Renal pelvis (tissue), 4 donors: Measurements from ENCODE around the gene C1orf232. TPM values are rescaled to one million over a fixed set of nuclear protein-coding genes. Genes with fewer than 3 reads are reported as not detected.

Source experiments
- DNase-seq: peaks from one replicate; pipeline ENCODE4 v3.0.0-alpha.2; 2013
- polyA plus RNA-seq, 3 donors: library from polyadenylated mRNA; unstranded; fragments of 120-200 nt; gene quantifications; one replicate each; pipeline ENCODE4 v1.2.1, GENCODE V29; 2013; ENCODE audit not compliant: insufficient read length in 3 of 3

Gene C1orf232
- polyA plus RNA-seq, 3 donors = 0.19 TPM; not detected in 2

DNA sequence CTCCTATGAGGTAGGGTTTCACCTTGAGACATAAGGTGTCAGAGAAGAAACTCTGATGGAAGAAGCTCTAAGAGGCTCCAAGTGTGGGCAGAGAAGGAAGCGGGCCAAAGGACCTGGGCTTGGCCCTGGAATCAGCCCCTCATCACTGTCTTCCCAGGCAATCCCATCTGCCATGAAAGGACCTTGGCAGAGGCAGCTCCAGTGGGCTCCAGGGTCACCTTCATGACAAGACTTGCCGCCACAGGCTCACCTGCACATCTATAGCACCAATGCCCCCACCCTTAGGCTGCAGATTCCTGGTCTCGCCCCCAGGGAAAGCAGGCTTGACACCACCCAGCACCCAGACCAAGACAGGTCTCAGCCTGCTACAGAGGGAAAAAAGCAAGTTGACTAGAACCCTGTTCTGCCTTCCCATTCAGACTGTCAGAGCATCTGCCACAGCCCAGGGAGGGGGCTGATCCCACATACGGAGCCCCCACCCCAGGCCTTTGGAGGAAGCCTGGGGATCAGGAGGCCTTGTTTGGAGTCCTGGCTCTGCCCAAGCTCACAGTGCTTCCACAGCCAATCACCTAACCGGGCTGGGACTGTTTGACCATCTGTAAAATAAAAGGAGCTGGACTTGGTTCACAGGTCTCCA, 10.4 kb downstream of the C1orf232 start:
- DNase-seq = no peak

DNA sequence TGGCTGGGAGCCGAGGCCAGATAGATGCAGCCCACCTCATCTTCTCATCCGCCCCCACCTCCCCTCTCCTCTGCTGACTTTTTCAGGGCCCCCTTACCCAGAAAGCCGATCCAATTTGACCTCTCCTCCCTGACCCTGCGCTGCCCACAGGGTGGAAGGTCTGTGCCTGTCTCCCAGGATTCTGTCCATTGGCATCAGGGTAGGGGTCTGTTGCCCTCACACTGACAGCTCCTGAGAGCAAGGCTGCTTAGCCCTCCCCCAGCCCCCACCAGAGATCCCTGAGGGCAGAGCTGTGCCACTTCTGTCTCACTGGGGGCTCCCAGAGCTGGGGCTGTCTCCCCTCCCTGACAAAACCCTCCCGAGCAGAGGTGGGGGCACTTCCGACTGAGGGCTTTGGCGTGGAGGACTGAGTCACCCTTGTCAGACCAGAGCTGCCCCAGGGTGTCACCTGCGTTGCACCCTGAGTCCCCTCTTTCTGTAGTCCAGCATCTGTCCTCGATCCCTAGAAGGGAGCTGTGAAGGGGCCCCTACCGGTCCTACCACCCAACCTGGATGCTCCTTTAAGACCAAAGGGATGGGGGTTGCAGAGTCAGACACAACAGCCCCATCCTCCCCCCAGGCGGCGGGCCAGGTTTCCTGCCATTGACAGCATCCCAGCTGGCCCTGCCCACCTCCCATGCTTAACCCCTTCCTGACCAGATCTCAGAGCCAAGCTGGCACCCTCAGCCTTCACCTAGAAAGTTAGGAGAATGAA, 12.3 kb downstream of the C1orf232 start:
- DNase-seq = no peak

DNA sequence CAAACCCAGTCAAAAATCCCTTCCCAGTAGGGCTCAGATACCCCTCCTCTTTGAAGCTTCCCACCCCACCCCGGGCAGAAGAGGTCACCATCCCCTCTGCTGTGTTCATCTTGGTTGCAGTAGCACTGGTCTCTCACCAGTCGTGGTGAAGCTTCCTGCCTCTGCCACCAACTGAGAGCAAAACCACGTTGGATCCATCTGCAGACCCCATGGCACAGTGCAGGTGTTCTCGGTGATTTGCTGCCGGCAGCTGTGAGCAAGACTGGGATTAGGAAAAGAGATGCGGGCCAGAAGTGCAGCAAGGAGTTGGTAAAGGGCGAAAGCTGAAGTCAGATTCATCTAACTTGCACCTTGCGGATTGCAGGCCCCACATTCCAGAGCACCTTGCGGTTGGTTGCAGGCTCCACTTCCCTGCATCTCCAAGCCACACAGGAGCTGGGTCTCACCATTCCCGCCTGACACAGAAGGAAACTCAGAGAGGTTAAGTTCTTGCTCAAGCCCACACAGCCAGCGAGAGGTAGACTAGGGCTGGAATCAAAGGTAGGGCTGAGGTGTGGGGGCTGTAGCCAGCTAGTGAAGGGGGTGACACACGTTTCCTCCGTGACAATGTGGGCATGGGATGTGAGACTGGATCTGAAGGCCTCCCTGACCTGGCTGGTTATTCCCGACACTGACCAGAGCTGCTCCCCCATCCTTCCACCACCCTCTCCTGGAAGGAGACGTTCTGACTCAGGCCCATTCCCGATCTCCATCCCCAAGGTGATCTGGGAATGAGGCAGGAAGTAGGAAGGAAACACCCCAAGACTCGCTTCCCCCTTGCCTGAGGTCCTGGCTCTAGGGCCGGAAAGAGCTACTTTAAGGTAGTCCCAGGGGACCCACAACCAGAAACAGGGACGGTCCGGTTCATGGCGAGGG, 13.1 kb downstream of the C1orf232 start:
- no peak for DNase-seq

DNA sequence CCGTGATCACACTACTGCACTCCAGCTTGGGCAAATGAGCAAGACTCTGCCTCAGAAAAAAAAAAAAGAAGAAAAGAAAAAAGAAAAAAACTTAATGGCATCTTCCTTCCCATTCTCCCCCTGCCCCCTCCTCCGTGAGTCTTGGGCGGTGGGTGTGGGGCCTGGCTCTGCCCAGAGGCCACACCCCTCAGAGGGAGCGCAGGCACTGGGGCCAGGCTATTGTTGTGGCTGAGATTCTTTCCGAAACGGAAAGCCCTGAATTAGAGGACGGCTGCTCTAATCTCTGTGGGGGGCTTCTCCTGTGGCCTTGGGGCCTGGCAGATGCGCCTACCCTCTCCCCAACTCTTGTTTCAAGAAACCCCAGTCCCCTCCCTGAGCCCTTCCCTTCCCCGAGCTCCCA, 14.0 kb downstream of the C1orf232 start:
- DNase-seq = no peak

DNA sequence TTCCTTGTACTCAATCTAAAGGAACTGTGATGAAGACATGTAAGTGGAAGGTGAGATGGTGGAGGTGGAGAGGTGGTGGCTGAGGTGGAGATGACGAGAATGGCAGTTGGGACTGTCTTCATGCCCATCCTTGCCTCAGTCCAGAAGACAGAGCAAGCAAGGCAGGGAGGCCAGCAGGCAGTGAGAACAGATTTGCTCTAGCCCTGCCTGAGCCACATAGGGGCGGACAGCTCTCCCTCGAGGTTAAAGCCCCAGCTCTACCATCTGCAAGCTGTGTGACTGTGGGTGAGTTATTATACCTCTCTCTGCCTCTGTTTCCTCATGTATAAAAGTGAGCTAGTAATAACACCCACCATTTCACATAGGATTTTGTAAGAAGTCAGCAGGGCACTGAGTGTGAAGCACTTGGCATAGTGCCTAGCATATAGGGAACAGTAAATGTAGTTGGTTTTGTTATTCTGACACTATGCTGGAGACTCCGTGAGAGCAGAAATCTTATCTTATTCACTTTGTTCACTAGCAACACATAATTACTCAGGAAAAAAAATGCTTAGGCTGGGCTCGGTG, 14.7 kb downstream of the C1orf232 start:
- no peak for DNase-seq

DNA sequence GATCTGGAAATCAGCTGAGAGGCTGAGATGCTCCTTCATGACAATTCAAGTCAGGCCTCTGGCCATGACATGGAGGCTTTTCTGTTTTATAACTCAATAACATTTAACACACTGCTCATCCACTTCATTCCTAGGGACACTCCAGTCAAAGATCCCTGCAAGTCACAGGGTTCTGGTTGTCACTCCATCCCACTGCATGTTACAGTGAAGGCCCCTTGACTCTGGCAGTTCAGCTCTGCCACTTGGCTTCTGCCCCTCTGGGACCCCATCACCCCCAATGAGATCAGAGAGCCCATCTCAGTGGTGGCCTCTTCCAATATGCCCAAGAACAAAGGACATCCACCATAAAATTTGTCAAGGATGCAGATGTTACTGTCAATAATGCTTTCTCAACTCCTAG, 19.9 kb downstream of the C1orf232 start:
- DNase-seq = no peak

DNA sequence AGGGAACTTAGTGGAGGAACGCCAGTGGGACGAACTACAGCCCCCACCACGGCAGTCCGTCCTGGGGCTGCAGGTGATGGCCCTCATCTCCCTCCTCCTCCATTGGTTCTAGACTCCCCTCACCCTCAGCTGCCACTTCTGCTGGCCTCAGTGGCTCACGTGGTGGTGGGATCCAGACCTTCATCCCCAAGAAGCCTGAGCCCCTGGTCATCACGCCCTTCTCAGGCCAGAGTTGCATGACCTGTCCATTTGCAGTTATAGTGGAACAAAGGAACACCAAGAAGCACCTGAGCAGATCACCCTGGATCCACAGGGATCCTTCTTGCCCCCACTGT, 22.8 kb downstream of the C1orf232 start:
- DNase-seq = no peak

DNA sequence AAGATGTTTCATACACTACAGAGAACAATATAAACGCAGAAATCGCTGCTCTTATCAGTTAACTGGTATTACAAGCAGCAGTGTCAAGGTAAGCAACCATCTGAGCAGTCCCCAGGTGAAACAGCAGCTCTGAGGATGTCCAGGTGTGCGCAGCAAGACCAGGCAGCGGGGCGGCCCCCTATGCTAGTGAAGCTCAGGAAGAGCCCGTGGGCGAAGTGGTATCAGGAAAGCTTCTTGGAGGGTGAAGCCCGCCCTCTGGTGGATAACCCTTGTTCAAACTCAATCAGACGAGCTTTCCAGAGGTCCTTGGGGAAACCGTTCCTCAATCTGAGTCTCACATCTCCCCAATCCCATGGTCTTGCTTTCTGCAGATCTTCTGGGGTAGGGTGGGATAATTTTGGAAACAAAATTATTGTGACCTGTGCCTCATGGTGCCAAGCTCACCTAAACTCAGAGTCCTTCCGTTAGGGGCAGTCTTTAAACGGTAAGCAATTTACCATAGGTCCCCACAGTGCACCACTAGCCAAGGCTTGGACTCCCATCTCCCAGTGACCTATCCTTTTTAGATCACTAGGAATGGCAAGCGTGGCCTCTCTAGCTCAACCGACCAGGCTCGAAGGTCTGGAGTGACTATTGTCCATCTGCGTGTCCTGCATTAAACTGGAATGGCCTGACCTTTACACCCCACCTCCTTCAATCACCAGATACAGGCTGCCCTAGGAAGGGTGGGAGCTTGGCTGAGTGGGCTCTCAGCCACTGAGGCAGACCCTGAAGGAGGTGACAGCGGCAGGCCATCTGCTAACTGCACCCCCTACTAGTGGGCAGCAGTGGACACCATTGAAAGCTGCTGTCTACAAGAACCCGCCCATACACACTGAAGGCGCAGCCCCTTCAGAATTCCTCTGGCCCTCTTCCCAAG, 23.5 kb downstream of the C1orf232 start:
- peak; percentile 78 for DNase-seq

DNA sequence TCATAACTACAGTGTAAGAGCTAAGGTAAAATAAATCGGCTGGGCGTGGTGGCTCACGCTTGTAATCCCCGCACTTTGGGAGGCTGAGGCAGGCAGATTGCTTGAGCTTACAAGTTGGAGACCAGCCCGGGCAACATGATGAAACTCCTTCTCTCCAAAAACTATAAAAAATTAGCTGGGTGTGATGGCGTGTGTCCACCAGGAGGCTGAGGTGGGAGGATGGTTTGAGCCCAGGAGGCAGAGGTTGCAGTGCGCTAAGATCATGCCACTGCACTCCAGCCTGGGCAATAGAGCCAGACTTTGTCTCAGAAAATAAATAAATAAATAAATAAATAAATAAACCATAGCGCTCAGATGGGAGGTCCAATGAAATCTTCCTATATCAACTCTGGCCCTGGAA, 26.6 kb downstream of the C1orf232 start:
- no peak for DNase-seq

DNA sequence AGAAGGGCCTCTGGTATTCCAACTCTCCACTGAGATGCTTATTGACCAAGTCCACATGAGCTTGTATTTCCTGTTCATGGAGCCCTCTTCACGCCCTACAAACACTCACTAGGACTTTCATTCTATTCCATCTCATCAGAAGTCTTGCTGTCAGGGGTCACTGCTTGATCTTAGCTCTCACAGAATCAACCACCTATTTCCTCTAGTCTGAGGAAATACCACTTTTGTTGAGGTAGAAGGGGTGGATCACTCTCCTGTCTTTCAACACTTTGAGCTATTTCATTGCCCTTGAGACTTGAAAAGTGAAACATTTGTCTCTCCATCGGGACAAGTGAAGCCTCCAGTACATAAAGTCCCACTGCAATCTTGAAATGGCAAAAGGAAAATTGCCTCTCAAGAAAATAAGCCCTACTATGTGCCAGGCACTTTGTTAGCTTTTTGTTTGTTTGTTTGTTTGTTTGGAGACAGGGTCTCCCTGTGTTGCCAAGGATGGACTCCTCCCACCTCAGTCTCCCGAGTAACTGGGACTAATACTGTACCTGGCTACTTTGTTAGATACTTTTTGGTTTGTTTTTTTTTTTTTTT, 29.7 kb downstream of the C1orf232 start:
- DNase-seq = no peak

DNA sequence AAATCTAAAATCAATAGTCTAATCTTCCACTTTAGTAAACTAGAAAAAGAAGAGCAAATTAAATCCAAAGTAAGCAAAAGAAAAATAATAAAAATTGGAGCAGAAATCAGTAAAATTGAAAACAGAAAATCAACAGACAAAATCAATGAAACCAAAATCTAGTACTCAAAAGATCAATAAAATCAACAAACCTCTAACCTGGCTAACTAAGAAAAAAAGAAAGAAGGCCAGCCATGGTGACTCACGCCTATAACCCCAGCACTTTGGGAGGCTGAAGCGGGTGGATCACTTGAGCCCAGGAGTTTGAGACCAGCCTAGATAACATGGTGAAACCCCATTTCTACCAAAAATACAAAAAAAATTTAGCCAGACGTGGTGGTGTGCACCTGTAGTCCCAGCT, 34.3 kb downstream of the C1orf232 start:
- no peak for DNase-seq

DNA sequence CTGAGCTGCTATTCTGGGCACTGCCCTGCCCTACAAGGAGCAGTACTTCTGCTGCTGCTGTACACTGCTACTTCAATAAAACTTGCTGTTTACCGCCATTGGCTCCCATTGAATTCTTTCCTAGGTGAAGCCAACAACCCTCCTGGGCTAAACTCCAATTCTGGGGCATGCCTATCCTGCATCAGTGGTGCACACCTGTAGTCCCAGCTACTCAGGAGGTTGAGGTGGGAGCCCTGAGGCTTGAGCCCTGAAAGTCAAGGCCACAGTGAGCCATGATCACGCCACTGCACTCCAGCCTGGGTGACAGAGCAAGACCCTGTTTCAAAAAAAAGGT, 36.0 kb downstream of the C1orf232 start:
- DNase-seq = no peak

DNA sequence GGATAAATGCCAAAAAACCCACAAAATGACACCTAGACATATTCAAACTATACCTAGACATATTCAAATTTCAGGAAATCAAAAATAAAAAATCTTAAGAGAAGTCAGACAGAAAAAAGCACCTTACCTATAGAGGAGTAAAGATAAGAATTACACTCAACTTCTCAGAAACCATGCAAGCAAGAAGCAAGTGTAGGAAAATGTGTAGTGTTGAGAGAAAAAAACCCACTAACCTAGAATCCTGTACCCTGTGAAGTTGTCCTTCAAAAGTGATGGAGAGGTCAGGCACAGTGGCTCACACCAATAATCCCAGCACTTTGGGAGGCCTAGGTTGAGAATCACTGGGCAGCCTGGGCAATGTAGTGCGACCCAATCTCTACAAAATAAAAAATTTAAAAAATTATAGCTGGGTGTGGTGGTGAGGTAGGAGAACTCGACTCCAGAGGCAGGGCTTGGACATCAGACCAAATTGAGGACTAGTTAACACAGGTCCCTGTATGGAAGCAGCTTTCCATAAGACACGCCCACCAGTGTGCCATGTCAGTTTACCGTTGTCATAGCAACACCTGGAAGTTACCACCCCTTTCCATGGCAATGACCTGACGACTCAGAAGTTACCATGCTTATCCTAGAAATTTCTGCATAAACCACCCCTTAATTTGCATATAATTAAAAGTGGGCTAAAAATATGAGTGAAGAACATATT, 36.5 kb downstream of the C1orf232 start:
- no peak for DNase-seq

DNA sequence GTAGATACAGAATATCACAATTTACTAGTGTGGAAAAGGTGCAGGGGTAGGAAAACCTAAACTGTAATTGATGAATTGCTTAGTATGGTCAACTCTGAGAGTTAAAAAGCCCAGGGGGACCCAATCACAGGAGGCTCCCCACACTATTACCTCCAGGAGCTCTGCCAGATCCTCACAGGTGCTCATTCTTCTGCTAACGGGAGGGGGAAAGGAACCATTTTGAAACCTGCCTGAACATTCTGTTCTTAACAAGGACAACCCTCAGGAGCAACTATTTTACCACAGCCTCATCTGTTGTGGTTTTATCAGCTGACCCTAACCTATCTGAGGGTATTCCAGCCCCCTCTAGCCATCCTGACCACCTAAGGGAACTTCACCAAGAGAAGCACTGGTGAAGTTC, 38.1 kb downstream of the C1orf232 start:
- DNase-seq = no peak

DNA sequence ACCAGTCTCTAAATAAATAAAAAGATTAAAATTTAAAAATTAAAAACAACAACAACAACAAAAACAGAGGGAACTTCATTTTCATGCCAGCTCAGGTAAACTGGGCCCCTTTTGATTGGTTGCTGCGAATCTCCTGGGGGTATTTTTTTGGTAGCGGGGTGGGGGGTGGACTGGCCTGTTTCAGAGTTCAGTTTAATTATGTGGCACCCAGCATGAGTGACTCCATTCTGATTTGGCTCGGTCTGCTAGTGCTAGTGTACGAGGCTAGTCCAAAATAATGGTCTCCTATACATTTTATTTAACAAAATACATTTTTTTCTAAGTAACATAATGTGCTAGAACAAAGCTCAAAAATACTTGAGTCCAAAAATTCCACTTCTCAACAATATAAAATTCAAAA, 39.0 kb downstream of the C1orf232 start:
- DNase-seq = no peak

DNA sequence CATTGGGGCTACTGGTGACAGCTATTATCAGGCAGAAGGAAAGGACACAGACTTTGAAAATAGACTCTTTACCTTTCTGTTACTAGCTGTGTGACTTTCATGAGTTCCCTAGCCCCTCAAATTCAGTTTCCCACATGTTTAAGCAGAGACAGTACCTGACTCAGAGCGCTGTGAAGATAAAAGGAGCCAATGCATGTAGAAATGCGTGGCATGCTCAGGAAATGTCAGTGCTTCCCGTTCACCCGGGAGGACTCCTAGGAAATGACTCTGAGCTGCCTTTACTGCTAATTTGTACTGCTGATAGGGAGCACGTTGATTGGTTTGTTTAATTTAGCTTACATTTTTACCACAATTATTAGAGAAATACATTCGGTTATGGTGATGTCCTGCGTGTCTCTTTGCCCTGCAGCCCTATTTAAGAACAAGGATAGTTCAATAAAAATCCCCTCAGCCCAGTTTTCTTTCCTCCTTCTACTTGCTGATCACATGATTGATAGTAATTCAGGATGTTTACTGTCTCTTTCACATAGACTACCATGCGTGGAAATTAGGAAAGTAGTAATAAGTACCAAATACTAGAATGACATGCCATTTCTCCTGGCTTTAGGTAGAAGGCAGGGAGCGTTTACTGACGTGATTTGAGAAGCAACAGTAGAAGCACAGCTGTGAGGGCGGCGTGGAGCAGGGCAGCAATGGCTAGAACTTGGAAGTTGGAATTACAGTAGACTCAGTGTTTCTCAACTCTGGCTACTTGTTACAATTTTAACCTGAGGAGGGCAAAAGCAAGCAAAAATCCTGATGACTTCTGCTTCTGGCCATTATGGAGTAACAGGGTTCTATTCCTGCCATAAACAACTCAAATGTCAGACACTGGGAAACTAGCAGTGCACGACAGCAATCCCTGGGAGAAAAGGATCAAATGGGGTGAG, 41.3 kb downstream of the C1orf232 start:
- DNase-seq = no peak

DNA sequence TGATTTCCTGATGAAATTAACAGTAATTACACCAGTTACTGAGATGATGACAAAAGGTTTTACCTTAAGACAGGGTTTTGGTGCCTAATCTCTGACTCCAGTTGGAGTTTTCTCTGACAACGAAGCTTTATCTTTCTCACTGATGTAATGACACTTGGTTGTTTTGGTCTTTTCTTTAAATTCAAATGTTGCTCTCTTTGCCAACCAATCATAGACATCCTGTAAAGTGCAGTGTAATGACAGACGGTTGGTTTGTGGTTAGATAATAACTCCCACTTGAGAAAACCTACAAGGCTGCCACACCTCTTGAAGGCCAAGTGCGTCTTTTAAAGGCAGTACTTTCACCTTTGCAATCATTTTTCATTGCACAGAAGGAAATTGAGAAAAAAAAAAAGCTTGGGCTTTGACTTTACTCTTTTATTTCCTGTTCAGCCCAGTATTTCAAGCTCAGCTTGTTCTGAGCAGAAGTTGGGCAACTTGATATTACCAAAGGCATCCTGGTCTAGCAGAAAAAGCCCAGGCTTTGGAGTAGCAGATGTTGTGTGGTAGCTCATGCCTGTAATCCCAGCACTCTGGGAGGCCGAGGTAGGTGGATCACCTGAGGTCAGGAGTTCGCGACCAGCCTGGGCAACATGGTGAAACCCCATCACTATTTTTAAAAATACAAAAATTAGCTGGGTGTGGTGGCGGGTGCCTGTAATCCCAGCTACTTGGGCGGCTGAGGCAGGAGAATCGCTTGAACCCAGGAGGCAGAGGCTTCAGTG, 42.3 kb downstream of the C1orf232 start:
- no peak for DNase-seq

DNA sequence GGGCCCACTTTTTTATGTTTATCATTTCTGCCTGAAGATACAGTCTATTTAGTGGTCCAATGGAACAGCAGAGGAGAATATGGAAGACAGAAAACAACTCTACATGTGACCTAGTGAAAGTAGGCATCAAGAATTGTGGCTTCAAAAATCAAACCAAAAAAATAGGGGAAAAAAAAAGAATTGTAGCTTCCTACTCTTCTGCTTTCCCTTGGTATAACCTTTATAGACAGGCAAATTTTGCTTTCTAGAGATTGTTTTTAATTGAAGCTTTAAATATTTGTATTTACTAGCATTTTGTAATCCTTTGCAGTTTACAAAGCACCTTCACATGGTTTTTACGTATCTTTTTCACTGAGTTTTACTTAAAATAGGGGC, 42.8 kb downstream of the C1orf232 start:
- no peak for DNase-seq

DNA sequence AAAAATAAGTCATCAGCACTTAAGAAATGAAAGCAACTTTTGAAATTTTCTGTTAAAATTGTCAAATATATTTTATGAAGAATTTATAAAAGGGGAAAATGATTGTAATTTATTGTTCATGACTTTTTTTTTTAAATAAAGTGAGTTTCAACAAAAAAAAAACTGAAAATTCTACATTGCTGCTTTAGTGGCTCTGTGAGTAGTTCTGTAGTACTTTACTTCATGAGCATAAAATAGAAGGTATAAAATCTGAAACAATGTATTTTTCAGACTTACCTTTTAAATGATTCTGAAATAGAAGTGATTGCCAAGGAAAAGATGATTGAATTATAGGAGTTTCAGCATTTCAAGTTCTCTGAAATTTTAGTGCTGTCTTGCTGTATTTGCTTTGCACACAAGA, 43.4 kb downstream of the C1orf232 start:
- DNase-seq = no peak
